NB4 (cell line): ENCODE results near the gene EIF4A2.

ENCODE experiments used
- DNase-seq: peaks from one replicate; pipeline ENCODE4 v3.0.0; 2010; ENCODE audit warnings: low read depth
- H3K4me3 ChIP-seq: one replicate; pipeline ENCODE4 v1.5.1; 2011; ENCODE audit warnings: mild to moderate bottlenecking, low read depth, low read length, moderate library complexity
- CTCF ChIP-seq: IDR thresholded peaks from one replicate; pipeline ENCODE4 v1.5.1; 2012; ENCODE audit warnings: low read depth, low read length
- MAX ChIP-seq: IDR thresholded peaks from 2 replicates; pipeline ENCODE4 v1.6.1; 2011; ENCODE audit warnings: low read depth, low read length
- MYC ChIP-seq: IDR thresholded peaks from 2 replicates; pipeline ENCODE4 v1.6.1; 2011; ENCODE audit warnings: low read depth, low read length
- POLR2A ChIP-seq: IDR thresholded peaks from 2 replicates; pipeline ENCODE4 v1.6.1; 2011; ENCODE audit warnings: mild to moderate bottlenecking; ENCODE audit not compliant: insufficient read length; ENCODE audit errors: extremely low read depth

Gene EIF4A2

GRCh38 chr3:186754006-186754405, 29.4 kb upstream of the EIF4A2 start:
- no peak for DNase-seq
- no peak overlapping the region for H3K4me3 ChIP-seq
- no peak for TF ChIP-seq POLR2A
- TF ChIP-seq MAX = no peak
- no peak for TF ChIP-seq MYC
- TF ChIP-seq CTCF = no peak

- DNase-seq = no peak
These were observed 28.5 kb upstream of the EIF4A2 start for GRCh38 chr3:186754871-186755270.

DNA sequence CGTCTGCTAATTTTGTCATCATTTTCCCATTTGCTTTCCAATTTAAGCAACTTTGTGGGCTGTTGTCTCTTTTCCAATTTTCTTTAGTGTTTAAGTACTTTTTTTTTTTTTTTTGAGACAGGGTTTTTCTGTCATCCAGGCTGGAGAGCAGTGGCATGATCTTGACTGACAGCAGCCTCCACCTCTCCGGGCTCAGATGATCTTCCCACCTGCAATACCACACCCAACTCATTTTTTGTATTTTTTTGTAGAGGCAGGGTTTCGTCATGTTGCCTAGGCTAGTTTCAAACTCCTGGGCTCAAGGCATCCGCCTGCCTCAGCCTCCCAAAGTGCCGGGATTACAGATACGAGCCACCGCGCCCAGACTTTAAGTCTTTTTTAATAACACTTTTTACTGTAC, 26.2 kb upstream of the EIF4A2 start:
- H3K4me3 ChIP-seq = no peak overlapping the region
- no peak for DNase-seq
- no peak for TF ChIP-seq CTCF

More at GRCh38 chr3:186754871-186755270, 28.5 kb upstream of the EIF4A2 start:
- H3K4me3 ChIP-seq = no peak overlapping the region
- TF ChIP-seq CTCF (no peak), POLR2A (no peak), MAX (no peak), MYC (no peak)

DNA sequence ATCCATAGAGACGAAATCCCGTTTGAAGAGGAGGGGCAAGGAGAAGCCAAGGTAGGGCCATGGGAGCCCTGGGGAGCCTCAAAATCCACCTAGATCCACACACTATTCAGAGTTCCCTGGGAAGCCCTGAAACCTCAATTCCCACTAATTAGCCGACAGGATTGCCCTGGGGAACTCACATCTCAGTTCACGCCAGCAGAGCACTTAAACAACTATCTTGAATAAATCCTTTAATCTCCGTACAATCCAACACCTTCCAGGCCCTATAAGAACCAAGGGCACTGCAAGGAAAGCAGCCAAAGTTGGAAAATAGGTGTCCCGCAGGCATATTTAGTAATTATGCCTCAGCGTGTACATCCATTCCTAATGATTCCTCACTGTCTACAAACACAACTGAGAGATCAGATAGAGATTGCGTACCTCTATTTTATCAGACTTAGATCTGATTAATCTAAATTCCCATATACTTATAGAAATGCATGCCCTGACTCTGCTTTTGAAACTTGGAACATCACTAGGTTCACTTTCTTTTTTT, 25.6 kb upstream of the EIF4A2 start:
- no peak for DNase-seq
- no peak for TF ChIP-seq POLR2A
- no peak overlapping the region for H3K4me3 ChIP-seq

DNA sequence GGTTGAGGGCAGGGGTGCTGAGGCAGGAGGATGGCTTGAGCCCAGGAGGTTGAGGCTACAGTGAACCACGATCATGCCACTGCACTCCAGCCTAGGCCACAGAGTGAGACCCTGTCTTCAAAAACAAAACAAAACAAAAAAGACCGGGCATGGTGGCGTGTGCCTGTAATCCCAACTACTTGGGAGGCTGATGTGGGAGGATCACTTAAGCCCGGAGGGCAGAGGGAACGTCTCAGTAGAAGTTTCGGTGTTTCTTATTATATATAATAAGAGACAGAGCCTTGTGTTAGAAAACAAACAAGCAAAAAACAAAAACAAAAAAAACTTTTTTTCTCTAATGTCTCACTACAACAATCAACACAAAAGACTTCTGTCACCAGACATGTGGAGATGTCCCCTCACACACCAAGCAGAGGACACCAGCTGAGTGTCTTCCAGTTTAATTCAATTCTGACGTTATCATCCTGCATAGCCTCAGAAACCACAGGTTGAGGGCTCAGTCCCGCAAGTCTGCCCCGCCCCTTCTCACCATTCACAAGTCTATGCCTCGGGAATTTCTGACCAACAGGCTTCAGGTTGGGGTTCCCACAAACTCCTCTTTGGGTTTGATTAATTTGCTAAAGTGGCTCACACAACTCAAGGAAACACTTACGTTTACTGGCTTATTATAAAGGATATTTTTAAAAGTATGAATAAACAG, 24.0 kb upstream of the EIF4A2 start:
- DNase-seq = no peak
- H3K4me3 ChIP-seq = no peak overlapping the region
- TF ChIP-seq MAX = no peak
- TF ChIP-seq CTCF = no peak
- TF ChIP-seq POLR2A = no peak
- TF ChIP-seq MYC = no peak

DNA sequence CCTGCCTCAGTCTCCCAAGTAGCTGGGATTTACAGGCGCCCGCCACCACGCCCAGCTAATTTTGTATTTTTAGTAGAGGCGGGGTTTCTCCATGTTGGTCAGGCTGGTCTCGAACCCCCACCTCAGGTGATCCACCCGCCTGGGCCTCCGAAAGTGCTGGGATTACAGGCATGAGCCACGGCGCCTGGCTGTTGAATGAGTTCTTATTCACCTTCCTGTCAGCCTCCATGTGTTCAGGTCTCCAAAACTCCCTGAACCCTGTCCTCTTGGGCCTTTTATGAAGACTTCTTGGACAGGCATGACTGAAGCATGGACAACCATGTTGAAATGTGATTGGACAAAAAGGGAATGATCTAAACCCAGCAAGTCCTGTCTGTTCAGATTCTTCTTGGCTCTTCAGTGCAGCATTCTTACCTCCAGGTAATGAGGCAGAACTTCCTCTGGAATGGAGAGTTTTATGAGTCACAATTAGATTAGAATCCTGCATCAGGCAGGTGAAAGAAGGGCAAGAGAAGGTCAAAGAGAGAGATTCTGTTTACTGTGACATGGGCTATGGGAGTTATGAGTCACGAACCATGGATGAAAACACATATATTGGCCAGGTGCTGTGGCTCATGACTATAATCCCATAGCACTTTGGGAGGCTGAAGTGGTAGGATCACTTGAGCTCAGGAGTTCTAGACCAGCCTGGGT, 23.1 kb upstream of the EIF4A2 start:
- no peak for TF ChIP-seq CTCF
- no peak overlapping the region for H3K4me3 ChIP-seq
- no peak for DNase-seq
